ENCODE data around the gene CHAT. TPM values are rescaled to one million over a fixed set of nuclear protein-coding genes. Genes with fewer than 3 reads are reported as not detected.

Gene CHAT
- total and polyA plus RNA-seq, 3 donors from 2014 or later = 0.75 to 1.7 (median 0.93) TPM

- no peaks in the 10 kb centered on the region for H3K36me3 ChIP-seq (ENCODE audit: low read depth, missing control alignments)
- H3K4me3 ChIP-seq = no peak overlapping the region
- DNase-seq = no peak
- H3K4me1 ChIP-seq = no peaks in the 10 kb centered on the region
- no peak overlapping the region for H3K27ac ChIP-seq
- 74 to 86% methylated on average over 5 to 8 of the region's 8 CpGs for WGBS, 2 donors
- no peak for TF ChIP-seq CTCF (IDR thresholded peaks at IDR 0.05)
- TF ChIP-seq POLR2A (IDR thresholded peaks at IDR 0.05) = no peak
- no peaks in the 10 kb centered on the region for H3K9me3 ChIP-seq
- no peaks in the 10 kb centered on the region for H3K27me3 ChIP-seq
- intact Hi-C loops (cut with DNase I; ENCODE audit: low total_unique reads) = no loop called here
Observed at GRCh38 chr10:49598164-49598856, 15.5 kb upstream of the CHAT start.

GRCh38 chr10:49598986-49599385 is 14.9 kb upstream of the CHAT start:
- Histone ChIP-seq H3K9me3 (no peaks in the 10 kb centered on the region), H3K4me3 (no peak overlapping the region), H3K4me1 (no peaks in the 10 kb centered on the region), H3K27ac (no peak overlapping the region), H3K27me3 (no peaks in the 10 kb centered on the region), H3K36me3 (ENCODE audit: low read depth, missing control alignments) (no peaks in the 10 kb centered on the region)
- no peak for TF ChIP-seq CTCF (IDR thresholded peaks at IDR 0.05)
- TF ChIP-seq POLR2A (IDR thresholded peaks at IDR 0.05) = no peak
- no peak for DNase-seq
- intact Hi-C loops (cut with DNase I; ENCODE audit: low total_unique reads) = no loop called here
- 41 to 75% methylated on average over 3 to 4 of the region's 4 CpGs for WGBS, 2 donors

GRCh38 chr10:49599546-49599945 is 14.3 kb upstream of the CHAT start:
- Histone ChIP-seq H3K4me1 (no peaks in the 10 kb centered on the region), H3K27ac (no peak overlapping the region), H3K9me3 (no peaks in the 10 kb centered on the region), H3K36me3 (ENCODE audit: low read depth, missing control alignments) (no peaks in the 10 kb centered on the region), H3K4me3 (no peak overlapping the region), H3K27me3 (no peaks in the 10 kb centered on the region)
- DNase-seq = no peak
- intact Hi-C loops (cut with DNase I; ENCODE audit: low total_unique reads) = no loop called here
- TF ChIP-seq CTCF (IDR thresholded peaks at IDR 0.05) (no peak), POLR2A (IDR thresholded peaks at IDR 0.05) (no peak)
- 84 to 85% methylated on average over 3 of the region's 3 CpGs for WGBS, 2 donors

- Histone ChIP-seq H3K9me3 (no peaks in the 10 kb centered on the region), H3K27ac (no peak overlapping the region), H3K27me3 (no peaks in the 10 kb centered on the region), H3K36me3 (ENCODE audit: low read depth, missing control alignments) (no peaks in the 10 kb centered on the region), H3K4me3 (no peak overlapping the region), H3K4me1 (no peaks in the 10 kb centered on the region)
- intact Hi-C loops (cut with DNase I; ENCODE audit: low total_unique reads) = no loop called here
- WGBS, 2 donors = 87% methylated on average over 8 of the region's 8 CpGs; no CpG with 5 or more reads in 1 of the 2 donors
- TF ChIP-seq CTCF (IDR thresholded peaks at IDR 0.05) = no peak
- no peak for TF ChIP-seq POLR2A (IDR thresholded peaks at IDR 0.05)
- DNase-seq = no peak
Observed at GRCh38 chr10:49600046-49600445, 13.8 kb upstream of the CHAT start.
